Loucy (cell line): Measurements from ENCODE around the gene ENTHD1.

Experiments used
- H2AFZ ChIP-seq: fragments of 200-600 bp; sonication (generic); 2 replicates; pipeline ENCODE4 v1.6.0; 2016; ENCODE audit warnings: antibody characterized with exemption, mild to moderate bottlenecking, low read length, moderate library complexity
- H3F3A ChIP-seq: fragments of 200-600 bp; 2 replicates; pipeline ENCODE4 v1.6.0; 2016; ENCODE audit warnings: antibody characterized with exemption, low read depth, mild to moderate bottlenecking
- H3K27me3 ChIP-seq: fragments of 200-600 bp; sonication (generic); 2 replicates; pipeline ENCODE4 v1.6.1; 2014; ENCODE audit warnings: low read length, mild to moderate bottlenecking; ENCODE audit not compliant: insufficient read depth, poor library complexity, severe bottlenecking
- H3K36me3 ChIP-seq: fragments of 200-600 bp; sonication (generic); 2 replicates; pipeline ENCODE4 v1.6.1; 2016; ENCODE audit warnings: low read length; ENCODE audit not compliant: insufficient read depth
- H3K4me1 ChIP-seq: fragments of 200-600 bp; sonication (generic); 2 replicates; pipeline ENCODE4 v1.5.1; 2014; ENCODE audit warnings: low read length, mild to moderate bottlenecking; ENCODE audit not compliant: insufficient read depth, poor library complexity, severe bottlenecking
- H3K4me2 ChIP-seq: fragments of 200-600 bp; sonication (generic); 2 replicates; pipeline ENCODE4 v1.6.0; 2014; ENCODE audit warnings: antibody characterized with exemption, low read length, low read depth, mild to moderate bottlenecking; ENCODE audit not compliant: poor library complexity, severe bottlenecking
- H3K4me3 ChIP-seq: fragments of 200-600 bp; sonication (generic); 2 replicates; pipeline ENCODE4 v1.5.1; 2014; ENCODE audit warnings: low read length, mild to moderate bottlenecking, mixed read lengths; ENCODE audit not compliant: poor library complexity, severe bottlenecking
- H3K79me2 ChIP-seq: fragments of 200-600 bp; sonication (generic); 2 replicates; pipeline ENCODE4 v1.6.1; 2014; ENCODE audit warnings: low read length; ENCODE audit not compliant: insufficient read depth
- H3K9ac ChIP-seq: fragments of 200-600 bp; sonication (generic); 2 replicates; pipeline ENCODE4 v1.6.0; 2014; ENCODE audit warnings: mild to moderate bottlenecking, low read depth, low read length, moderate library complexity; ENCODE audit not compliant: poor library complexity, severe bottlenecking
- H3K9me2 ChIP-seq: fragments of 200-600 bp; sonication (generic); replicated peaks from 2 replicates; pipeline ENCODE4 v1.6.1; 2016; ENCODE audit warnings: low read depth, low read length, mixed read lengths
- H3K9me3 ChIP-seq: fragments of 200-600 bp; sonication (generic); 2 replicates; pipeline ENCODE4 v1.6.1; 2014; ENCODE audit warnings: mild to moderate bottlenecking, antibody characterized with exemption, low read length, low read depth; ENCODE audit not compliant: insufficient read depth
- H4K20me1 ChIP-seq: fragments of 200-600 bp; sonication (generic); 2 replicates; pipeline ENCODE4 v1.6.0; 2014; ENCODE audit warnings: antibody characterized with exemption, low read length, mild to moderate bottlenecking; ENCODE audit not compliant: insufficient read depth, poor library complexity, severe bottlenecking
- CTCF ChIP-seq: fragments of 200-600 bp; sonication (generic); conservative IDR thresholded peaks from 2 replicates; pipeline ENCODE4 v1.5.1; 2014; ENCODE audit warnings: mild to moderate bottlenecking, antibody characterized with exemption, low read length
- EZH2phosphoT487 ChIP-seq: fragments of 200-600 bp; IDR thresholded peaks from 2 replicates; pipeline ENCODE4 v1.6.1; 2018; ENCODE audit warnings: antibody characterized with exemption, mild to moderate bottlenecking, moderate library complexity, borderline replicate concordance

Gene ENTHD1

GRCh38 chr22:39845529-39845928, 48.0 kb downstream of the ENTHD1 start:
- Histone ChIP-seq H3K4me3 (no peak overlapping the region), H3K27me3 (no peaks in the 10 kb centered on the region), H3K4me2 (no peak overlapping the region), H4K20me1 (no peaks in the 10 kb centered on the region), H3K9ac (no peak overlapping the region), H3F3A (no peaks in the 10 kb centered on the region), H3K79me2 (no peaks in the 10 kb centered on the region), H2AFZ (no peak overlapping the region), H3K4me1 (no peaks in the 10 kb centered on the region), H3K9me3 (no peaks in the 10 kb centered on the region; the same call in 1 of the 2 replicates), H3K9me2 (no peaks in the 10 kb centered on the region), H3K36me3 (no peaks in the 10 kb centered on the region)
- no peak for TF ChIP-seq EZH2phosphoT487
- no peak for TF ChIP-seq CTCF

- Histone ChIP-seq H3K4me3 (peak overlapping the region; percentile 9), H3K27me3 (no peaks in the 10 kb centered on the region), H3K4me1 (peaks cover 17% of the 10 kb centered on the region), H3K9ac (no peak overlapping the region), H2AFZ (no peak overlapping the region), H4K20me1 (no peaks in the 10 kb centered on the region), H3K9me2 (no peaks in the 10 kb centered on the region), H3K79me2 (no peaks in the 10 kb centered on the region), H3K36me3 (no peaks in the 10 kb centered on the region), H3F3A (no peaks in the 10 kb centered on the region), H3K4me2 (peak overlapping the region; percentile 35), H3K9me3 (no peaks in the 10 kb centered on the region; the same call in 1 of the 2 replicates)
- TF ChIP-seq CTCF (no peak), EZH2phosphoT487 (no peak)
Observed at GRCh38 chr22:39839917-39840510, 53.5 kb downstream of the ENTHD1 start.

GRCh38 chr22:39839204-39839603, 54.4 kb downstream of the ENTHD1 start:
- Histone ChIP-seq H3K4me2 (no peak overlapping the region), H3K9me3 (no peaks in the 10 kb centered on the region; the same call in 1 of the 2 replicates), H3K9ac (no peak overlapping the region)

More at GRCh38 chr22:39839204-39839603, 54.4 kb downstream of the ENTHD1 start:
- Histone ChIP-seq H3K4me1 (peaks cover 17% of the 10 kb centered on the region), H3K9me2 (no peaks in the 10 kb centered on the region), H3K79me2 (no peaks in the 10 kb centered on the region), H3K4me3 (no peak overlapping the region), H3K27me3 (no peaks in the 10 kb centered on the region), H3K36me3 (no peaks in the 10 kb centered on the region), H3F3A (no peaks in the 10 kb centered on the region), H4K20me1 (no peaks in the 10 kb centered on the region), H2AFZ (no peak overlapping the region)
- TF ChIP-seq EZH2phosphoT487 (no peak), CTCF (no peak)
